PC-9 (cell line): ENCODE measurements around the gene COX11. TPM values are rescaled to one million over a fixed set of nuclear protein-coding genes. Genes with fewer than 3 reads are reported as not detected.

Experiments
- BruUV-seq: library from RNA; stranded (reverse); fragments of 400-500 nt; replicated peaks from 2 replicates; lab custom pipeline; 2021; lab: Mats Ljungman, UMichigan
- CTCF ChIA-PET: fragments of 300-600 bp; sonication (Branson Sonifier 250); formaldehyde crosslinking; loops from one replicate; lab custom pipeline; 2022; ENCODE audit warnings: antibody characterized with exemption; lab: Charles Lee
- POLR2A ChIA-PET: fragments of 300-600 bp; sonication (Branson Sonifier 250); formaldehyde crosslinking; loops from one replicate; lab custom pipeline; 2022; ENCODE audit warnings: antibody characterized with exemption; ENCODE audit not compliant: unreplicated experiment; lab: Charles Lee
- DNase-seq, 2 experiments: peaks; one replicate each; pipeline versions ENCODE4 v3.0.0 to v3.0.0-alpha.2; 2015 to 2022; ENCODE audit warnings: mixed read lengths in 1 of 2
- H2AFZ ChIP-seq: fragments of 200-600 bp; sonication (generic); 2 replicates; pipeline ENCODE4 v1.8.1; 2017; ENCODE audit warnings: antibody characterized with exemption
- H3F3A ChIP-seq: fragments of 200-600 bp; sonication (generic); 2 replicates; pipeline ENCODE4 v1.8.1; 2017; ENCODE audit warnings: antibody characterized with exemption, mild to moderate bottlenecking, low read depth; ENCODE audit not compliant: insufficient read depth
- H3K27ac ChIP-seq: fragments of 200-600 bp; sonication (generic); 2 replicates; pipeline ENCODE4 v1.6.1; 2016; ENCODE audit warnings: mixed run types
- H3K27me3 ChIP-seq: fragments of 200-600 bp; sonication (generic); 2 replicates; pipeline ENCODE4 v1.6.1; 2016; ENCODE audit warnings: low read depth, mixed run types; ENCODE audit not compliant: insufficient read depth
- H3K36me3 ChIP-seq: fragments of 200-600 bp; sonication (generic); 2 replicates; pipeline ENCODE4 v1.6.1; 2016; ENCODE audit warnings: low read depth, mixed run types
- H3K4me1 ChIP-seq: fragments of 200-600 bp; sonication (generic); replicated peaks from 2 replicates; pipeline ENCODE4 v1.6.1; 2016; ENCODE audit warnings: mixed run types; ENCODE audit not compliant: insufficient read depth
- H3K4me2 ChIP-seq: fragments of 200-600 bp; sonication (generic); 2 replicates; pipeline ENCODE4 v1.6.1; 2017; ENCODE audit warnings: mixed run types
- H3K4me3 ChIP-seq: fragments of 200-600 bp; sonication (generic); 2 replicates; pipeline ENCODE4 v1.6.1; 2016; ENCODE audit warnings: mixed run types
- H3K79me2 ChIP-seq: fragments of 200-600 bp; sonication (generic); 2 replicates; pipeline ENCODE4 v1.6.1; 2017; ENCODE audit warnings: low read depth, mixed run types
- H3K9me2 ChIP-seq: fragments of 200-600 bp; sonication (generic); 2 replicates; pipeline ENCODE4 v1.8.1; 2017; ENCODE audit warnings: mild to moderate bottlenecking; ENCODE audit not compliant: insufficient read depth
- H3K9me3 ChIP-seq: fragments of 200-600 bp; sonication (generic); 2 replicates; pipeline ENCODE4 v1.8.1; 2016; ENCODE audit warnings: low read depth; ENCODE audit not compliant: insufficient read depth
- H4K20me1 ChIP-seq: fragments of 200-600 bp; sonication (generic); 2 replicates; pipeline ENCODE4 v1.8.1; 2017; ENCODE audit not compliant: insufficient read depth
- CTCF ChIP-seq: fragments of 200-600 bp; sonication (generic); conservative IDR thresholded peaks from 2 replicates; pipeline ENCODE4 v1.6.1; 2017; ENCODE audit warnings: mixed run types, antibody characterized with exemption, mild to moderate bottlenecking, moderate library complexity
- EZH2 ChIP-seq: fragments of 200-600 bp; sonication (generic); IDR thresholded peaks from 2 replicates; pipeline ENCODE4 v1.8.0; 2017; ENCODE audit warnings: antibody characterized with exemption, low read depth
- intact Hi-C: fragments of 100-400 bp; cut with micrococcal nuclease; formaldehyde crosslinking; loops from one replicate; pipeline ENCODE4 v1.10.0; 2022; ENCODE audit not compliant: unreplicated experiment
- total RNA-seq: library from RNA; stranded (reverse); gene quantifications from 2 replicates; pipeline ENCODE4 v1.2.3, GENCODE V29; 2021

COX11 gene
- total RNA-seq, 1 experiment from 2014 or later: 58.2 TPM

GRCh38 chr17:54977744-54978143 lies 9.3 kb upstream of the COX11 start:
- no peaks in the 10 kb centered on the region; the same call in 1 of the 2 replicates for H3K9me2 ChIP-seq
- no peak overlapping the region for H2AFZ ChIP-seq
- H4K20me1 ChIP-seq: no peaks in the 10 kb centered on the region
- no peaks in the 10 kb centered on the region for H3F3A ChIP-seq
- H3K4me3 ChIP-seq: no peak overlapping the region
- intact Hi-C loops: no loop called here
- POLR2A ChIA-PET: no interaction called here
- no peak for TF ChIP-seq CTCF
- H3K79me2 ChIP-seq: no peaks in the 10 kb centered on the region
- no peaks in the 10 kb centered on the region for H3K4me1 ChIP-seq
- no TSS peak for BruUV-seq
- no peaks in the 10 kb centered on the region for H3K27me3 ChIP-seq
- CTCF ChIA-PET: no interaction called here
- peaks cover 13% of the 10 kb centered on the region; the same call in 1 of the 2 replicates for H3K9me3 ChIP-seq
- no peak for DNase-seq
- no peaks in the 10 kb centered on the region for H3K36me3 ChIP-seq
- H3K4me2 ChIP-seq: no peak overlapping the region
- H3K27ac ChIP-seq: no peak overlapping the region

- no peak overlapping the region for H3K4me2 ChIP-seq
- CTCF ChIA-PET: no interaction called here
- H3K9me2 ChIP-seq: no peaks in the 10 kb centered on the region
- POLR2A ChIA-PET: interaction anchor here (0.7 kb wide), 1 partner anchor 13 kb away, joined by 3 read pairs; no protein-coding TSS in a partner anchor
- intact Hi-C loops: no loop called here
- H4K20me1 ChIP-seq: no peaks in the 10 kb centered on the region
- TF ChIP-seq EZH2 (no peak), CTCF (no peak)
- H3K9me3 ChIP-seq: peaks cover 12% of the 10 kb centered on the region; the same call in 1 of the 2 replicates
- H3K79me2 ChIP-seq: peaks cover 2% of the 10 kb centered on the region
- H3K27me3 ChIP-seq: no peaks in the 10 kb centered on the region
- no peak overlapping the region for H2AFZ ChIP-seq
- H3K27ac ChIP-seq: no peak overlapping the region
- H3F3A ChIP-seq: no peaks in the 10 kb centered on the region
- DNase-seq: no peak
- no peaks in the 10 kb centered on the region for H3K4me1 ChIP-seq
- BruUV-seq: no TSS peak
- H3K4me3 ChIP-seq: no peak overlapping the region
- H3K36me3 ChIP-seq: no peaks in the 10 kb centered on the region
These were observed 7.9 kb upstream of the COX11 start for GRCh38 chr17:54976316-54976715.

GRCh38 chr17:54974759-54975158 lies 6.3 kb upstream of the COX11 start:
- TF ChIP-seq EZH2 (no peak), CTCF (no peak)
- Histone ChIP-seq H3K9me3 (no peaks in the 10 kb centered on the region), H3K4me2 (no peak overlapping the region), H4K20me1 (no peaks in the 10 kb centered on the region), H3K27me3 (no peaks in the 10 kb centered on the region), H3K79me2 (peaks cover 11% of the 10 kb centered on the region), H3K36me3 (no peaks in the 10 kb centered on the region), H3F3A (no peaks in the 10 kb centered on the region), H3K4me1 (peaks cover 7% of the 10 kb centered on the region), H3K9me2 (no peaks in the 10 kb centered on the region), H3K27ac (no peak overlapping the region), H3K4me3 (no peak overlapping the region), H2AFZ (no peak overlapping the region)
- ChIA-PET POLR2A (no interaction called here), CTCF (no interaction called here)
- no TSS peak for BruUV-seq
- intact Hi-C loops: no loop called here
- DNase-seq: no peak
